GM23338 (cell line): ENCODE results near the gene FMN1. TPM values are rescaled to one million over a fixed set of nuclear protein-coding genes. Genes with fewer than 3 reads are reported as not detected.
A peak's percentile ranks its signal among the peaks of the same experiment; 100 is the strongest.

Experiments used
- ATAC-seq: fragments of 200-7000 bp; cut with Tn5 transposase; 3 replicates; pipeline ENCODE4 v1.9.1; 2020
- DNase-seq: peaks from one replicate; pipeline ENCODE4 v3.0.0-alpha.2; 2015; ENCODE audit warnings: low spot score
- H2AFZ ChIP-seq: fragments of 200-600 bp; sonication (generic); 2 replicates; pipeline ENCODE4 v1.8.0; 2016; ENCODE audit warnings: antibody characterized with exemption, mild to moderate bottlenecking, moderate library complexity
- H3F3A ChIP-seq: fragments of 200-600 bp; sonication (generic); replicated peaks from 2 replicates; pipeline ENCODE4 v1.8.0; 2017; ENCODE audit warnings: antibody characterized with exemption, mixed run types, low read depth
- H3K27ac ChIP-seq: fragments of 200-600 bp; sonication (generic); 2 replicates; pipeline ENCODE4 v1.6.1; 2016; ENCODE audit warnings: low read depth
- H3K27me3 ChIP-seq: fragments of 200-600 bp; sonication (generic); 2 replicates; pipeline ENCODE4 v1.8.0; 2016; ENCODE audit warnings: mild to moderate bottlenecking, mixed run types, moderate library complexity; ENCODE audit not compliant: insufficient read depth
- H3K36me3 ChIP-seq: fragments of 200-600 bp; sonication (generic); 2 replicates; pipeline ENCODE4 v1.8.0; 2016; ENCODE audit warnings: mild to moderate bottlenecking; ENCODE audit not compliant: insufficient read depth
- H3K4me1 ChIP-seq: fragments of 200-600 bp; sonication (generic); 2 replicates; pipeline ENCODE4 v1.8.0; 2016; ENCODE audit warnings: mild to moderate bottlenecking, moderate library complexity; ENCODE audit not compliant: insufficient read depth
- H3K4me2 ChIP-seq: fragments of 200-600 bp; sonication (generic); 2 replicates; pipeline ENCODE4 v1.7.1; 2017; ENCODE audit warnings: mixed run types
- H3K4me3 ChIP-seq: fragments of 200-600 bp; sonication (generic); 2 replicates; pipeline ENCODE4 v1.6.1; 2016; ENCODE audit warnings: mixed run types
- H3K79me2 ChIP-seq: fragments of 200-600 bp; sonication (generic); replicated peaks from 2 replicates; pipeline ENCODE4 v1.8.0; 2017; ENCODE audit warnings: mild to moderate bottlenecking; ENCODE audit not compliant: insufficient read depth
- H3K9me2 ChIP-seq: fragments of 200-600 bp; sonication (generic); 2 replicates; pipeline ENCODE4 v1.8.0; 2017; ENCODE audit not compliant: insufficient read depth
- H4K20me1 ChIP-seq: fragments of 200-600 bp; sonication (generic); replicated peaks from 2 replicates; pipeline ENCODE4 v1.8.0; 2017; ENCODE audit warnings: mild to moderate bottlenecking; ENCODE audit not compliant: insufficient read depth
- H3K27ac Mint-ChIP-seq: 2 replicates; pipeline ENCODE4 v1.8.0; 2020; ENCODE audit warnings: inconsistent platforms, mild to moderate bottlenecking, moderate library complexity, mixed read lengths
- H3K27me3 Mint-ChIP-seq: 3 replicates; pipeline ENCODE4 v1.8.0; 2022; ENCODE audit warnings: low read depth, mild to moderate bottlenecking, moderate library complexity, mixed read lengths, inconsistent platforms; ENCODE audit not compliant: insufficient read depth, poor library complexity
- H3K36me3 Mint-ChIP-seq: 3 replicates; pipeline ENCODE4 v1.8.0; 2021; ENCODE audit warnings: low read depth, mild to moderate bottlenecking, inconsistent platforms, moderate library complexity, mixed read lengths
- H3K4me1 Mint-ChIP-seq: 3 replicates; pipeline ENCODE4 v1.8.0; 2020; ENCODE audit warnings: mild to moderate bottlenecking, inconsistent platforms, mixed read lengths
- H3K4me3 Mint-ChIP-seq: 3 replicates; pipeline ENCODE4 v1.8.0; 2021; ENCODE audit warnings: moderate library complexity, mild to moderate bottlenecking, inconsistent platforms, mixed read lengths
- H3K9me3 Mint-ChIP-seq: 3 replicates; pipeline ENCODE4 v1.8.0; 2020; ENCODE audit warnings: moderate library complexity, mild to moderate bottlenecking, inconsistent platforms, mixed read lengths
- EZH2 ChIP-seq: fragments of 200-600 bp; sonication (generic); IDR thresholded peaks from one replicate; pipeline ENCODE4 v1.8.0; 2017; ENCODE audit warnings: antibody characterized with exemption, mild to moderate bottlenecking, low read depth; ENCODE audit not compliant: unreplicated experiment
- NANOG ChIP-seq: IDR thresholded peaks from 2 replicates; pipeline ENCODE4 v1.6.1; 2016; ENCODE audit warnings: antibody characterized with exemption, borderline replicate concordance
- ZNF114 ChIP-seq: fragments of 250-450 bp; sonication (Bioruptor Pico); IDR thresholded peaks from 2 replicates; pipeline ENCODE4 v1.5.0; 2020; ENCODE audit warnings: mild to moderate bottlenecking, moderate library complexity
- polyA plus RNA-seq: library from polyadenylated mRNA; unstranded; fragments of >200 nt; fragmentation: Nextera tagmentation; extraction: Ambion mirVana; gene quantifications from 2 replicates; pipeline ENCODE4 v1.2.1, GENCODE V29; 2016
- total RNA-seq: library from RNA; depleted of rRNA; stranded (reverse); fragments of >200 nt; shearing (Covaris generic); gene quantifications from 2 replicates; pipeline ENCODE4 v1.2.3, GENCODE V29; 2014
- TF ChIP-seq, protein P1 (sequence below): IDR thresholded peaks from one replicate; pipeline ENCODE4 v1.6.1; 2018; ENCODE audit warnings: antibody characterized with exemption; ENCODE audit not compliant: unreplicated experiment
- TF ChIP-seq, protein P2 (sequence below), 2 experiments: fragments of 200-600 bp in 1 of 2; sonication (generic) in 1 of 2; conservative IDR thresholded peaks; 2 replicates each; pipeline versions ENCODE4 v1.5.1 to v1.6.1; 2016 to 2017; ENCODE audit warnings: antibody characterized with exemption in 2 of 2, low read depth in 2 of 2, mild to moderate bottlenecking in 2 of 2, moderate library complexity in 1 of 2
- TF ChIP-seq, protein P3 (sequence below): IDR thresholded peaks from 2 replicates; pipeline ENCODE4 v1.6.1; 2016; ENCODE audit warnings: antibody characterized with exemption

FMN1 gene
- total and polyA plus RNA-seq, 2 experiments from 2014 or later: 1.2 to 1.6 TPM

DNA sequence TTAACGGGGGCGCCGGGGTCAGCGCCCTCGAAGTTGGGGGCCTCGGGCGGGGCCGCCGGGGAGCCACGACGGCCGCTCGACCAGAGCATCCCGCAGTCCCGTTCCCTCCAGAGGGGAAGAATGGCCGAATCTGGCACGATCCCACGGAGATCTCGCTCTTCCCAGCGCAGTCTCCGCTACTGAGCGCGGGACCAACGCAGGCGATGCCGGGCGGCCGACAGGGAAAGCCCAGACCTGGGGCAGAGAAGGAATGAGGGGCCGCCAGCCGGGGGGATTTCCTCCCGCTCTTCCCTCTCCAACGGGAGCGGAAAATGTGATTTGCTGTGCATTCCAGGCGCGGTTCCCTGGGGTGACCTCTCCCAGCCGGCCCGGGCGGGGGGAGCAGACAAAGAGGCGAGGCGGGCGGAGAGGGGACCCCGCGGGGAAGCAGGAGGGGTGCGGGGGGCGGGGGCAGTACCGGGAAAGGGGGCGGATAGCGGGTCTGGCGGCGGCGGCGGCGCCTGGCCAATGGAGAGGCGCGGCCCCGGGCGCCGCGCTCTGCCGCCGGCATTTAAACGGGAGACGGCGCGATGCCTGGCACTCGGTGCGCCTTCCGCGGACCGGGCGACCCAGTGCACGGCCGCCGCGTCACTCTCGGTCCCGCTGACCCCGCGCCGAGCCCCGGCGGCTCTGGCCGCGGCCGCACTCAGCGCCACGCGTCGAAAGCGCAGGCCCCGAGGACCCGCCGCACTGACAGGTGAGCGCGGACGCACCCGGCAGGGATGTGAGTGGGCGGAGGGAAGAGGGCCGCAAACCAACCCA is 476.9 kb downstream of the FMN1 start, which contains the start of gene GREM1 (continued):
- TF ChIP-seq, protein P1, sequence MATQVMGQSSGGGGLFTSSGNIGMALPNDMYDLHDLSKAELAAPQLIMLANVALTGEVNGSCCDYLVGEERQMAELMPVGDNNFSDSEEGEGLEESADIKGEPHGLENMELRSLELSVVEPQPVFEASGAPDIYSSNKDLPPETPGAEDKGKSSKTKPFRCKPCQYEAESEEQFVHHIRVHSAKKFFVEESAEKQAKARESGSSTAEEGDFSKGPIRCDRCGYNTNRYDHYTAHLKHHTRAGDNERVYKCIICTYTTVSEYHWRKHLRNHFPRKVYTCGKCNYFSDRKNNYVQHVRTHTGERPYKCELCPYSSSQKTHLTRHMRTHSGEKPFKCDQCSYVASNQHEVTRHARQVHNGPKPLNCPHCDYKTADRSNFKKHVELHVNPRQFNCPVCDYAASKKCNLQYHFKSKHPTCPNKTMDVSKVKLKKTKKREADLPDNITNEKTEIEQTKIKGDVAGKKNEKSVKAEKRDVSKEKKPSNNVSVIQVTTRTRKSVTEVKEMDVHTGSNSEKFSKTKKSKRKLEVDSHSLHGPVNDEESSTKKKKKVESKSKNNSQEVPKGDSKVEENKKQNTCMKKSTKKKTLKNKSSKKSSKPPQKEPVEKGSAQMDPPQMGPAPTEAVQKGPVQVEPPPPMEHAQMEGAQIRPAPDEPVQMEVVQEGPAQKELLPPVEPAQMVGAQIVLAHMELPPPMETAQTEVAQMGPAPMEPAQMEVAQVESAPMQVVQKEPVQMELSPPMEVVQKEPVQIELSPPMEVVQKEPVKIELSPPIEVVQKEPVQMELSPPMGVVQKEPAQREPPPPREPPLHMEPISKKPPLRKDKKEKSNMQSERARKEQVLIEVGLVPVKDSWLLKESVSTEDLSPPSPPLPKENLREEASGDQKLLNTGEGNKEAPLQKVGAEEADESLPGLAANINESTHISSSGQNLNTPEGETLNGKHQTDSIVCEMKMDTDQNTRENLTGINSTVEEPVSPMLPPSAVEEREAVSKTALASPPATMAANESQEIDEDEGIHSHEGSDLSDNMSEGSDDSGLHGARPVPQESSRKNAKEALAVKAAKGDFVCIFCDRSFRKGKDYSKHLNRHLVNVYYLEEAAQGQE: no peak
- TF ChIP-seq, protein P2, sequence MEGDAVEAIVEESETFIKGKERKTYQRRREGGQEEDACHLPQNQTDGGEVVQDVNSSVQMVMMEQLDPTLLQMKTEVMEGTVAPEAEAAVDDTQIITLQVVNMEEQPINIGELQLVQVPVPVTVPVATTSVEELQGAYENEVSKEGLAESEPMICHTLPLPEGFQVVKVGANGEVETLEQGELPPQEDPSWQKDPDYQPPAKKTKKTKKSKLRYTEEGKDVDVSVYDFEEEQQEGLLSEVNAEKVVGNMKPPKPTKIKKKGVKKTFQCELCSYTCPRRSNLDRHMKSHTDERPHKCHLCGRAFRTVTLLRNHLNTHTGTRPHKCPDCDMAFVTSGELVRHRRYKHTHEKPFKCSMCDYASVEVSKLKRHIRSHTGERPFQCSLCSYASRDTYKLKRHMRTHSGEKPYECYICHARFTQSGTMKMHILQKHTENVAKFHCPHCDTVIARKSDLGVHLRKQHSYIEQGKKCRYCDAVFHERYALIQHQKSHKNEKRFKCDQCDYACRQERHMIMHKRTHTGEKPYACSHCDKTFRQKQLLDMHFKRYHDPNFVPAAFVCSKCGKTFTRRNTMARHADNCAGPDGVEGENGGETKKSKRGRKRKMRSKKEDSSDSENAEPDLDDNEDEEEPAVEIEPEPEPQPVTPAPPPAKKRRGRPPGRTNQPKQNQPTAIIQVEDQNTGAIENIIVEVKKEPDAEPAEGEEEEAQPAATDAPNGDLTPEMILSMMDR (conservative IDR thresholded peaks at IDR 0.05; ENCODE audit: low read depth in 2 of 2): no peak

DNA sequence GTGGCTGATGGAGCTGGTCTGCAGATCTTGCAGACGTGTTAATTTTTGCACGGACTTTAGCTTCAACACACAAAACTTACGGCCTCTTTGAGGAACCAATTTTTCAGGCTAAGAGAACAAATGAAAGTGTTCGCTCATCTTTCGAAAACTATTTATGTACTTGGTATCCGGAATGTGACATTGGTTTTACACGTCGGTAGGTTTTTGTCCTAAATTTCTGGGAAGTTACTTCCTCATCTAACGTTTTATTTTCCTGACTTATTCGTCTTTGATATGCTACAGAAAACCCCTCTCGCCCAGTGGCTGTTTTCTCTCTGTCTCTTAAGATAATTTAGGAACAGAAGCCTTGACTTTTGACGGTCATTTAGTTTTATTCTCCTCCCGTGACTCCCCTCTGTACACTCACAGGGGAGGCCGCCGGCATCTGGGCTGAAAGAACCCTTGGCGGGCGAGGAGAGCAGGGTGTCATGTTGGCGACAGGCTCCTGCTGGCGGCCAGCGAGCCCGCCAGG is 477.5 kb downstream of the FMN1 start:
- Mint-ChIP-seq H3K27ac (no peak overlapping the region), H3K4me3 (peak overlapping the region; percentile 65), H3K27me3 (peaks cover 55% of the 10 kb centered on the region), H3K9me3 (0 out of 3 replicates have a peak, but pooled peaks cover 2% of the 10 kb centered on the region), H3K4me1 (peaks cover 22% of the 10 kb centered on the region), H3K36me3 (no peaks in the 10 kb centered on the region; the same call in 2 of the 3 replicates)
- H3K4me3 ChIP-seq: peak overlapping the region; percentile 70
- peak overlapping the region; percentile 88 for H3K4me2 ChIP-seq
- H3K4me1 ChIP-seq: peaks cover 26% of the 10 kb centered on the region
- no peak for DNase-seq
- no peaks in the 10 kb centered on the region for H3K36me3 ChIP-seq
- peak overlapping the region; percentile 96 for H2AFZ ChIP-seq
- peak; percentile 23 for ATAC-seq
- H3F3A ChIP-seq: no peaks in the 10 kb centered on the region; the same call in 1 of the 2 replicates
- H4K20me1 ChIP-seq: no peaks in the 10 kb centered on the region
- peaks cover 85% of the 10 kb centered on the region for H3K27me3 ChIP-seq
- TF ChIP-seq, protein P3, sequence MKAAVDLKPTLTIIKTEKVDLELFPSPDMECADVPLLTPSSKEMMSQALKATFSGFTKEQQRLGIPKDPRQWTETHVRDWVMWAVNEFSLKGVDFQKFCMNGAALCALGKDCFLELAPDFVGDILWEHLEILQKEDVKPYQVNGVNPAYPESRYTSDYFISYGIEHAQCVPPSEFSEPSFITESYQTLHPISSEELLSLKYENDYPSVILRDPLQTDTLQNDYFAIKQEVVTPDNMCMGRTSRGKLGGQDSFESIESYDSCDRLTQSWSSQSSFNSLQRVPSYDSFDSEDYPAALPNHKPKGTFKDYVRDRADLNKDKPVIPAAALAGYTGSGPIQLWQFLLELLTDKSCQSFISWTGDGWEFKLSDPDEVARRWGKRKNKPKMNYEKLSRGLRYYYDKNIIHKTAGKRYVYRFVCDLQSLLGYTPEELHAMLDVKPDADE: no peak
- no peak for TF ChIP-seq NANOG
- peak; percentile 70 for TF ChIP-seq EZH2
- TF ChIP-seq ZNF114: no peak
- TF ChIP-seq, protein P1: no peak
- no peak overlapping the region for H3K27ac ChIP-seq
- no peaks in the 10 kb centered on the region for H3K9me2 ChIP-seq
- H3K79me2 ChIP-seq: no peaks in the 10 kb centered on the region
